Choroid plexus epithelial cell (primary cell): ENCODE measurements around the gene JPH2.

ENCODE experiments used
- DNase-seq: peaks from one replicate; pipeline ENCODE4 v3.0.0-alpha.2; 2010; ENCODE audit warnings: low read depth
- H3K4me3 ChIP-seq: 2 replicates; pipeline ENCODE4 v1.5.1; 2011; ENCODE audit warnings: low read depth, mild to moderate bottlenecking, control low read depth, low read length, moderate library complexity
- TF ChIP-seq, protein P1 (sequence below): conservative IDR thresholded peaks from 2 replicates; pipeline ENCODE4 v1.5.1; 2011; ENCODE audit warnings: low read depth, mild to moderate bottlenecking, control low read depth, inconsistent platforms, low read length, moderate library complexity

The JPH2 gene

DNA sequence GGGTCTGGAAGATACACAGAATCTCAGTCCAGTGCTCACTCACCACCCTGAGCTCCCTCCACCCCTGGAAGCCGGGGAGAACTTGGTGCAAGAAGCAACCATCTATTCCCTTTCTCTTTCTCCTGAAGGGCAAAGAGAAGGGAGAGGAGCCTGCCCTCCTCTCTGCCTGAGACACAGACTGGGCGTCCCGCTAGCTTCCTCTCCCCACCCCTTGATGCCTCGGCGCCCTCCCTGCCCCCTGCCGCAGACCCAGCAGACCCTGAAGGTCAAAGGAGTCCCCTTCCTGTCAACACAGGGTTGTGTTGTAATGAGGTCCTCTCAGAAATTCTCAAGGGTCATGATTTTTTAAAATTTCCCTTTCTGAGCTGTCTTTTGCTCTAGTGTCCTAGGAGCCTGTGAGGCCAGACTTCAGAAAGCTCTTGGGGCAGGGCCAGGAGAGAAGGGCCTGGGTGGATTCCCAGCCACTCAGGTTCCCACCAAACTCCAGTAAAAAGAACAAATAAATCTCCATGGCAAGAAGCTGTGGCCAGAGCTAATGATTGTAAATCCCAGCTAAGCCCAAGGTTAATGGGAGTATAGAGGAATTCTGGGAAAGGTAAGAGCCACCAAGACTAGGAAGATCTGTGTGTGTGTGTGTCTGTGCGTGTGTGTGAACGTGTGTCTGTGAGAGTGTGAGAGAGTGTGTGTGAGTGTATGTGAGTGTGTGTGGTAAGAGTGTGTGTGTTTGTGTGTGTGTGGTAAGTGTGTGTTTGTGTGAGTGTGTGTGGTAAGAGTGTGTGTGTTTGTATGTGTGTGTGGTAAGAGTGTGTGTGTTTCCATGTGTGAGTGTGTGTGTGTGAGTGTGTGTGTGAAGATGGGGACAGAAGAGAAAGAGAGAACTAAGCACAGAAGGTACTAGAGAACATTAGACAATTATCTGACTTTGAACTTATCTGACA lies 1.1 kb upstream of the JPH2 start:
- H3K4me3 ChIP-seq, result peak overlapping the region; percentile 48
- peak; percentile 39 for DNase-seq
- TF ChIP-seq, protein P1, sequence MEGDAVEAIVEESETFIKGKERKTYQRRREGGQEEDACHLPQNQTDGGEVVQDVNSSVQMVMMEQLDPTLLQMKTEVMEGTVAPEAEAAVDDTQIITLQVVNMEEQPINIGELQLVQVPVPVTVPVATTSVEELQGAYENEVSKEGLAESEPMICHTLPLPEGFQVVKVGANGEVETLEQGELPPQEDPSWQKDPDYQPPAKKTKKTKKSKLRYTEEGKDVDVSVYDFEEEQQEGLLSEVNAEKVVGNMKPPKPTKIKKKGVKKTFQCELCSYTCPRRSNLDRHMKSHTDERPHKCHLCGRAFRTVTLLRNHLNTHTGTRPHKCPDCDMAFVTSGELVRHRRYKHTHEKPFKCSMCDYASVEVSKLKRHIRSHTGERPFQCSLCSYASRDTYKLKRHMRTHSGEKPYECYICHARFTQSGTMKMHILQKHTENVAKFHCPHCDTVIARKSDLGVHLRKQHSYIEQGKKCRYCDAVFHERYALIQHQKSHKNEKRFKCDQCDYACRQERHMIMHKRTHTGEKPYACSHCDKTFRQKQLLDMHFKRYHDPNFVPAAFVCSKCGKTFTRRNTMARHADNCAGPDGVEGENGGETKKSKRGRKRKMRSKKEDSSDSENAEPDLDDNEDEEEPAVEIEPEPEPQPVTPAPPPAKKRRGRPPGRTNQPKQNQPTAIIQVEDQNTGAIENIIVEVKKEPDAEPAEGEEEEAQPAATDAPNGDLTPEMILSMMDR, result no peak

- H3K4me3 ChIP-seq, result peak overlapping the region; percentile 48
- TF ChIP-seq, protein P1, result no peak
- no peak for DNase-seq
Measured at GRCh38 chr20:44186674-44187053, 324 bp downstream of the JPH2 start.

- no peak overlapping the region for H3K4me3 ChIP-seq
- TF ChIP-seq, protein P1, result no peak
Measured at GRCh38 chr20:44186201-44186600, 787 bp downstream of the JPH2 start.

DNA sequence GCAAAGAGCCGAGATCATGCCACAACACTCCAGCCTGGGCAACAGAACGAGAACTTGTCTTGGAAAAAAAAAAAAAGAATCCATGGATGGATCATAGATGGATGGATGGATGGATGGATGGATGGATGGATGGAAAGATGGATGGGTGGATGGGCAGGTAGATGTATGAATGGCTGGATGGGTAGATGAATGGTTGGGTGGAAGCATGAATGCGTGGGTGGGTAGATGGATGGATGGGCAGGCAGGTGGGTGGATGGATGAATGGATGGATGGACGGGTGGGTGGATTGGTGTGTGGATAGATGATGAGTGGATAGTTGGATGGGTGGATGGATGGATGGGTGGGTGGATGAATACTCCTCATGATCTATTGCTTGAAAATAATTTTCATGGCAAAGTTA lies 1.4 kb downstream of the JPH2 start:
- DNase-seq, result no peak
- H3K4me3 ChIP-seq, result no peak overlapping the region
- TF ChIP-seq, protein P1, result no peak

More at GRCh38 chr20:44186201-44186600, 787 bp downstream of the JPH2 start:
- DNase-seq, result no peak

DNA sequence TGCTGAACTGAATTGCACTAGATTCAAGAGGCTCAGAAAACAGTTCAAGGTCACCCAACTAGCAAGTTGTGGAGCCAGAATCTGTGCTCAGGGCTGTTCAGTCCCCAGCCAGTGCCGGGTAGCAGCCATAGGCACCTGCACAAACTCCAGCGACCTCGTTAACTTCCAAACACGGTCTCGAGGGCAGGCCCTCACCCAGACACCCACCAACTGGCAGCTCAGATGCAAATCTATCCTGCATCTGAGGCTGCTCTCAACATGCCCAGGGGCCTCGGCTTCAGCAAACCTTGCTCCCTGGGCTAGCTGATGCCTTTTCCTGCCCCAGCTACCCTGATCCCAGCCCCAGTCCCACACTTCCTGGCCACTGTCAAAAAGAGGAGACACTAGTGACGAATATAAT lies 3.7 kb downstream of the JPH2 start:
- TF ChIP-seq, protein P1, result no peak
- H3K4me3 ChIP-seq, result no peak overlapping the region
- DNase-seq, result no peak

- DNase-seq, result no peak
- TF ChIP-seq, protein P1, result no peak
- H3K4me3 ChIP-seq, result no peak overlapping the region
Measured at GRCh38 chr20:44182863-44183262, 4.1 kb downstream of the JPH2 start.
